ENCODE data around the gene PRKAR2B.
A peak's percentile ranks its signal among the peaks of the same experiment; 100 is the strongest.

PRKAR2B gene

DNA sequence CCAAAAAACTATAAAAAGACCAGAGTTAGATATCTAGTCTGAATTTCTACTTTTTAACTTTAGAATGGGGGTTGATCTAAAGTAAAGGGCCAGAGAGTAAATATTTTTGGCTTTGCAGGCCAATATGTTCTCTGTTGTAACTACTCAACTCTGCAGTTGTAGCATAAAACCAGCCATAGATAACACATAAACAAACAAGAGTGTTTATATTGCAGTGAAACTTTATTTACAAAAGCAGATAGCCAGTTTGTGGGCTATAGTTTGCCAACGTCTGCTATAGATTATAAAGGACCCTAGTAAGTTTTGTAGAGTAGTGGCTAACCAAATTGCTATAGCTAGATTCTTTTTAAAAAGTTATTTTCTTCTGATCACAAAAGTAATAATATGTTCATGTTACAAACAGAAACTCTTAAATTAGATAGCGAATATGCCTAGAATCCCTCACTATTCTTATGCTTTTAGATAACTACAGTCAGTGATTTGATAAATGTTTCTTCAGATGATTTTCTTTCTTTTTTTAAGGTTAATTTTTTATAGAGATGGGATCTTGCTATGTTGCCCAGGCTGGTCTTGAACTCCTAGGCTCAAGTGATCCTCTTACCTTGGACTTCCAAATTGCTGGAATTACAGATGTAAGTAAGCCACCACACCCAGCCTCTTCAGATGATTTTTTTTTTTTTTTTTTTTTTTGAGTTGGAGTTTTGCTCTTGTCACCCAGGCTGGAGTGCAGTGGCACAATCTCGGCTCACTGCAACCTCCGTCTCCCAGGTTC is 100.7 kb downstream of the PRKAR2B start:
- no peak for DNase-seq (ENCODE audit: low spot score)
- Histone ChIP-seq H3K27ac (no peak overlapping the region), H3K4me3 (no peak overlapping the region)
- no peak for TF ChIP-seq CTCF (IDR thresholded peaks at IDR 0.05)

DNA sequence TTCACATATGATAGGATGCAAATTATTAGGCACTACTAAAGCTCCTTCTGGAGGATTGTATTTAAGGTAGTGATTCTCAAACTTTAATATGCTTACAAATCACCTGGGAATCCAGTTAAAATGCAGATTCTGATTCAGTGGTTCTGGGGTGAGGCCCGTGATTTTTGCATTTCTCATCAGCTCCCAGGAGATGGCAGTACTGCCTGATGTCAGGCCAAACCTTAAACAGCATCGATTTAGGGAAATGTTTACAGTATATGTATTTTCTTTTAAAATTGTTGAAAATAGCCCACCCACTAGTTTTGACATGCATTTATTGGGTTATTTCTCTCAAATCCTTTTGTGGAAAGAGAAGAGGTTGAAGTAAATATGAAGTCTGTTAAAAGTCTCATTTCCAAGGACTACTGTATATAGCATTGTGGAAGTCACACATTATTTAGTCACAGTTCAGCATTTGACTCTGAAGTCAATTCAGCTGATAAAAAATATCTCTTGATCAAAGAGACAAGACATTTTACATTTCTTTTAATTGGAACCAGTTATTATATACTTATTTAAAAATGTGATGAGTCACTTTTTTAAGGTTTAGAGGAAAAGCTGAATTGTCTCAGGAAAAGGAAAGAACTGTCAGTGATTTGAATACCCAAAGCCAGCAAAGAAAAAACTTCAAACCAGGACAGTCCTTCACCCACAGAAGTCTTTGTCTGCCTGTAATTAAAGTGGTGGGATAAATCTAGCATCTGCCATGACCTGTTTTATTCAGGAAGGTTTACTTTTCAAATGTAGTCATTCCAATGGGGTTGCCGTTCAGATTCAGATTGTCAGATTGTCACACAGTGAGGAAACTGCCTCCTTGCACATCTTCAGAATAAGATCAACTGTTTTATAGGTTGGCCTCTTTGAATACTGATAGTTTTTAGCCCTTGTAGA is 103.2 kb downstream of the PRKAR2B start:
- no peak overlapping the region for H3K27ac ChIP-seq
- peak; percentile 43 for TF ChIP-seq CTCF (IDR thresholded peaks at IDR 0.05)
- no peak overlapping the region for H3K4me3 ChIP-seq
- no peak for DNase-seq (ENCODE audit: low spot score)

- DNase-seq (ENCODE audit: low spot score), result no peak
- H3K4me3 ChIP-seq, result no peak overlapping the region
- H3K27ac ChIP-seq, result no peak overlapping the region
- no peak for TF ChIP-seq CTCF (IDR thresholded peaks at IDR 0.05)
These were observed 104.2 kb downstream of the PRKAR2B start for GRCh38 chr7:107148721-107149120.

DNA sequence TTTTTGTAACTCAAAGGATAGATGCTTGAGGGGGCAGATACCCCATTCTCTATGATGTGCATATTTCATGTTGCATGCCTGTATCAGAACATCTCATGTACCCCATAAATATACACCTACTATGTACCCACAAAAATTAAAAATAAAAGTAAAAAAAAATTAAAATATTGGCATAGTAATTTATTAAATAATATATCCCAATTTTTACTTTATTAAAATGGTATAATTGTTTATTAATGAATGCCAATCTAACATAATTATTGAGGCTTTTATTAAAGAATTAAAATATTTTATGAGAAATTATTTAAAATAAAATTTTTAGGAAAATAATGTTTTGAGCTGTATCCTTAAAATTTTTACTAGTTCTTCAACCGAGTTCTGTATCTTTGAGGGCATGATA is 105.4 kb downstream of the PRKAR2B start:
- Histone ChIP-seq H3K27ac (no peak overlapping the region), H3K4me3 (no peak overlapping the region)
- TF ChIP-seq CTCF (IDR thresholded peaks at IDR 0.05), result no peak
- DNase-seq (ENCODE audit: low spot score), result no peak

GRCh38 chr7:107150375-107151073 is 106.0 kb downstream of the PRKAR2B start:
- H3K4me3 ChIP-seq, result no peak overlapping the region
- TF ChIP-seq CTCF (IDR thresholded peaks at IDR 0.05), result peak; percentile 46
- no peak for DNase-seq (ENCODE audit: low spot score)
- no peak overlapping the region for H3K27ac ChIP-seq

- no peak for TF ChIP-seq CTCF (IDR thresholded peaks at IDR 0.05)
- Histone ChIP-seq H3K27ac (no peak overlapping the region), H3K4me3 (no peak overlapping the region)
- DNase-seq (ENCODE audit: low spot score), result no peak
These were observed 107.0 kb downstream of the PRKAR2B start for GRCh38 chr7:107151538-107151937.

Data from coronary artery (tissue), 2 donors.